ENCODE data around the gene ZNF486.
"Not testable (repeated sequence)": the region's sequence is repeated elsewhere in the genome, so short reads cannot be mapped to it uniquely, and the experiment has no call there.

DNA sequence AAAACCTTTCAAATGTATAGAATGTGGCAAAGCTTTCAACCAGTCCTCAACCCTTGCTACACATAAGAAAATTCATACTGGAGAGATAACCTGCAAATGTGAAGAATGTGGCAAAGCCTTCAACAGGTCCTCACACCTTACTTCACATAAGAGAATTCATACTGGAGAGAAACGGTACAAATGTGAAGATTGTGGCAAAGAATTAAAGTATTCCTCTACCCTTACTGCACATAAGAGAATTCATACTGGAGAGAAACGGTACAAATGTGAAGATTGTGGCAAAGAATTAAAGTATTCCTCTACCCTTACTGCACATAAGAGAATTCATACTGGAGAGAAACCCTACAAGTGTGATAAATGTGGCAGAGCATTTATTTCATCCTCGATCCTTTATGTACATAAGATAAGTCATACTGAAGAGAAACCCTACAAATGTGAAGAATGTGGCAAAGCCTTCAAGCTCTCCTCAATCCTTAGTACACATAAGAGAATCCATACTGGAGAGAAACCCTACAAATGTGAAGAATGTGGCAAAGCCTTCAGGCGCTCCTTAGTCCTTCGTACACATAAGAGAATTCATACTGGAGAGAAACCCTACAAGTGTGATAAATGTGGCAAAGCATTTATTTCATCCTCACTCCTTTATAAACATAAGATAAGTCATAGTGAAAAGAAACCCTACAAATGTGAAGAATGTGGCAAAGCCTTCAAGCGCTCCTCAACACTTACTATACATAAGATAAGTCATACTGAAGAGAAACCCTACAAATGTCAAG is 48.8 kb upstream of the ZNF486 start:
- TF ChIP-seq, protein P1, sequence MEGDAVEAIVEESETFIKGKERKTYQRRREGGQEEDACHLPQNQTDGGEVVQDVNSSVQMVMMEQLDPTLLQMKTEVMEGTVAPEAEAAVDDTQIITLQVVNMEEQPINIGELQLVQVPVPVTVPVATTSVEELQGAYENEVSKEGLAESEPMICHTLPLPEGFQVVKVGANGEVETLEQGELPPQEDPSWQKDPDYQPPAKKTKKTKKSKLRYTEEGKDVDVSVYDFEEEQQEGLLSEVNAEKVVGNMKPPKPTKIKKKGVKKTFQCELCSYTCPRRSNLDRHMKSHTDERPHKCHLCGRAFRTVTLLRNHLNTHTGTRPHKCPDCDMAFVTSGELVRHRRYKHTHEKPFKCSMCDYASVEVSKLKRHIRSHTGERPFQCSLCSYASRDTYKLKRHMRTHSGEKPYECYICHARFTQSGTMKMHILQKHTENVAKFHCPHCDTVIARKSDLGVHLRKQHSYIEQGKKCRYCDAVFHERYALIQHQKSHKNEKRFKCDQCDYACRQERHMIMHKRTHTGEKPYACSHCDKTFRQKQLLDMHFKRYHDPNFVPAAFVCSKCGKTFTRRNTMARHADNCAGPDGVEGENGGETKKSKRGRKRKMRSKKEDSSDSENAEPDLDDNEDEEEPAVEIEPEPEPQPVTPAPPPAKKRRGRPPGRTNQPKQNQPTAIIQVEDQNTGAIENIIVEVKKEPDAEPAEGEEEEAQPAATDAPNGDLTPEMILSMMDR (IDR thresholded peaks at IDR 0.05; ENCODE audit: low read depth, low read length, missing input control) = not testable (repeated sequence)
- TF ChIP-seq SP1 (IDR thresholded peaks at IDR 0.05); EGR1 (IDR thresholded peaks at IDR 0.05; ENCODE audit: low read depth in 2 of 2); JUND (IDR thresholded peaks at IDR 0.05): not testable (repeated sequence)
- TF ChIP-seq, protein P2, sequence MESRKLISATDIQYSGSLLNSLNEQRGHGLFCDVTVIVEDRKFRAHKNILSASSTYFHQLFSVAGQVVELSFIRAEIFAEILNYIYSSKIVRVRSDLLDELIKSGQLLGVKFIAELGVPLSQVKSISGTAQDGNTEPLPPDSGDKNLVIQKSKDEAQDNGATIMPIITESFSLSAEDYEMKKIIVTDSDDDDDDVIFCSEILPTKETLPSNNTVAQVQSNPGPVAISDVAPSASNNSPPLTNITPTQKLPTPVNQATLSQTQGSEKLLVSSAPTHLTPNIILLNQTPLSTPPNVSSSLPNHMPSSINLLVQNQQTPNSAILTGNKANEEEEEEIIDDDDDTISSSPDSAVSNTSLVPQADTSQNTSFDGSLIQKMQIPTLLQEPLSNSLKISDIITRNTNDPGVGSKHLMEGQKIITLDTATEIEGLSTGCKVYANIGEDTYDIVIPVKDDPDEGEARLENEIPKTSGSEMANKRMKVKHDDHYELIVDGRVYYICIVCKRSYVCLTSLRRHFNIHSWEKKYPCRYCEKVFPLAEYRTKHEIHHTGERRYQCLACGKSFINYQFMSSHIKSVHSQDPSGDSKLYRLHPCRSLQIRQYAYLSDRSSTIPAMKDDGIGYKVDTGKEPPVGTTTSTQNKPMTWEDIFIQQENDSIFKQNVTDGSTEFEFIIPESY (IDR thresholded peaks at IDR 0.05) = not testable (repeated sequence)
